Activated CD4-positive, alpha-beta memory T cell treated with anti-CD3 and anti-CD28 coated beads for 36 hours (primary cell): ENCODE results near the gene TCERG1L. TPM values are rescaled to one million over a fixed set of nuclear protein-coding genes. Genes with fewer than 3 reads are reported as not detected.

Source experiments
- CTCF ChIA-PET: fragments of 350-600 bp; sonication (Branson Sonifier 250); formaldehyde crosslinking; loops from one replicate; lab custom pipeline; 2021; ENCODE audit warnings: antibody characterized with exemption, inconsistent platforms; lab: Charles Lee
- POLR2A ChIA-PET: fragments of 350-600 bp; sonication (Branson Sonifier 250); formaldehyde crosslinking; loops from one replicate; lab custom pipeline; 2021; ENCODE audit warnings: antibody characterized with exemption; lab: Charles Lee
- DNase-seq: peaks from one replicate; pipeline ENCODE4 v3.0.0-alpha.2; 2020
- H3K27ac Mint-ChIP-seq: one replicate; pipeline ENCODE4 v1.8.0; 2021; ENCODE audit warnings: mixed read lengths
- H3K27me3 Mint-ChIP-seq: one replicate; pipeline ENCODE4 v1.8.0; 2021; ENCODE audit warnings: mixed read lengths
- H3K36me3 Mint-ChIP-seq: one replicate; pipeline ENCODE4 v1.8.0; 2021; ENCODE audit warnings: mixed read lengths
- H3K4me1 Mint-ChIP-seq: one replicate; pipeline ENCODE4 v1.8.0; 2021; ENCODE audit warnings: low read depth, mixed read lengths
- H3K4me3 Mint-ChIP-seq: one replicate; pipeline ENCODE4 v1.8.0; 2021; ENCODE audit warnings: mild to moderate bottlenecking, mixed read lengths
- H3K9me3 Mint-ChIP-seq: one replicate; pipeline ENCODE4 v1.8.0; 2021; ENCODE audit warnings: mixed read lengths
- intact Hi-C: fragments of 100-400 bp; cut with micrococcal nuclease; formaldehyde crosslinking; loops from one replicate; pipeline ENCODE4 v1.15.1; 2023
- total RNA-seq, 2 experiments: library from RNA; stranded (reverse); gene quantifications; one replicate each; pipeline ENCODE4 v1.2.3, GENCODE V29; 2021

Gene TCERG1L
- total RNA-seq, 2 experiments from 2014 or later: not detected

- H3K4me1 Mint-ChIP-seq: no peaks in the 10 kb centered on the region
- no peaks in the 10 kb centered on the region for H3K9me3 Mint-ChIP-seq
- H3K27me3 Mint-ChIP-seq: no peaks in the 10 kb centered on the region
- DNase-seq: no peak
- ChIA-PET POLR2A (no interaction called here), CTCF (no interaction called here)
- H3K4me3 Mint-ChIP-seq: no peak overlapping the region
- no peak overlapping the region for H3K27ac Mint-ChIP-seq
- H3K36me3 Mint-ChIP-seq: no peaks in the 10 kb centered on the region
- intact Hi-C loops: no loop called here
Measured at GRCh38 chr10:131274883-131275282, 36.6 kb downstream of the TCERG1L start.

GRCh38 chr10:131274133-131274880 lies 37.2 kb downstream of the TCERG1L start:
- ChIA-PET CTCF (no interaction called here), POLR2A (no interaction called here)
- no peak for DNase-seq
- H3K27me3 Mint-ChIP-seq: no peaks in the 10 kb centered on the region
- H3K36me3 Mint-ChIP-seq: no peaks in the 10 kb centered on the region
- intact Hi-C loops: no loop called here
- H3K4me1 Mint-ChIP-seq: no peaks in the 10 kb centered on the region
- no peak overlapping the region for H3K4me3 Mint-ChIP-seq
- H3K9me3 Mint-ChIP-seq: no peaks in the 10 kb centered on the region
- H3K27ac Mint-ChIP-seq: no peak overlapping the region

- Mint-ChIP-seq H3K4me1 (no peaks in the 10 kb centered on the region), H3K36me3 (no peaks in the 10 kb centered on the region), H3K27ac (no peak overlapping the region), H3K4me3 (no peak overlapping the region), H3K9me3 (no peaks in the 10 kb centered on the region), H3K27me3 (no peaks in the 10 kb centered on the region)
- intact Hi-C loops: no loop called here
- ChIA-PET CTCF (no interaction called here), POLR2A (no interaction called here)
- DNase-seq: no peak
Measured at GRCh38 chr10:131273476-131273875, 38.0 kb downstream of the TCERG1L start.

- H3K9me3 Mint-ChIP-seq: no peaks in the 10 kb centered on the region
- CTCF ChIA-PET: no interaction called here
- DNase-seq: no peak
- POLR2A ChIA-PET: no interaction called here
- H3K4me1 Mint-ChIP-seq: no peaks in the 10 kb centered on the region
- intact Hi-C loops: no loop called here
- H3K36me3 Mint-ChIP-seq: no peaks in the 10 kb centered on the region
- no peak overlapping the region for H3K27ac Mint-ChIP-seq
- no peaks in the 10 kb centered on the region for H3K27me3 Mint-ChIP-seq
- no peak overlapping the region for H3K4me3 Mint-ChIP-seq
Measured at GRCh38 chr10:131272897-131273451, 38.5 kb downstream of the TCERG1L start.

GRCh38 chr10:131271966-131272365 lies 39.6 kb downstream of the TCERG1L start:
- DNase-seq: no peak
- no peaks in the 10 kb centered on the region for H3K27me3 Mint-ChIP-seq
- POLR2A ChIA-PET: no interaction called here
- H3K4me3 Mint-ChIP-seq: no peak overlapping the region
- intact Hi-C loops: no loop called here
- no peaks in the 10 kb centered on the region for H3K4me1 Mint-ChIP-seq
- no peaks in the 10 kb centered on the region for H3K36me3 Mint-ChIP-seq
- CTCF ChIA-PET: no interaction called here
- no peaks in the 10 kb centered on the region for H3K9me3 Mint-ChIP-seq
- no peak overlapping the region for H3K27ac Mint-ChIP-seq

- Mint-ChIP-seq H3K4me1 (no peaks in the 10 kb centered on the region), H3K27me3 (no peaks in the 10 kb centered on the region), H3K36me3 (no peaks in the 10 kb centered on the region), H3K27ac (no peak overlapping the region), H3K4me3 (no peak overlapping the region), H3K9me3 (no peaks in the 10 kb centered on the region)
- DNase-seq: no peak
- ChIA-PET POLR2A (no interaction called here), CTCF (no interaction called here)
- intact Hi-C loops: no loop called here
Measured at GRCh38 chr10:131271195-131271880, 40.2 kb downstream of the TCERG1L start.

- Mint-ChIP-seq H3K36me3 (no peaks in the 10 kb centered on the region), H3K4me3 (no peak overlapping the region), H3K27ac (no peak overlapping the region), H3K27me3 (no peaks in the 10 kb centered on the region), H3K4me1 (no peaks in the 10 kb centered on the region), H3K9me3 (no peaks in the 10 kb centered on the region)
- POLR2A ChIA-PET: no interaction called here
- CTCF ChIA-PET: no interaction called here
- intact Hi-C loops: no loop called here
- no peak for DNase-seq
Measured at GRCh38 chr10:131270461-131271190, 40.9 kb downstream of the TCERG1L start.

GRCh38 chr10:131269776-131270460 lies 41.6 kb downstream of the TCERG1L start:
- POLR2A ChIA-PET: no interaction called here
- Mint-ChIP-seq H3K4me1 (no peaks in the 10 kb centered on the region), H3K27ac (no peak overlapping the region), H3K27me3 (no peaks in the 10 kb centered on the region), H3K4me3 (no peak overlapping the region), H3K36me3 (no peaks in the 10 kb centered on the region), H3K9me3 (no peaks in the 10 kb centered on the region)
- DNase-seq: no peak
- intact Hi-C loops: no loop called here
- CTCF ChIA-PET: no interaction called here

- no peak for DNase-seq
- no peaks in the 10 kb centered on the region for H3K9me3 Mint-ChIP-seq
- no peak overlapping the region for H3K27ac Mint-ChIP-seq
- intact Hi-C loops: no loop called here
- POLR2A ChIA-PET: no interaction called here
- no peaks in the 10 kb centered on the region for H3K27me3 Mint-ChIP-seq
- no peaks in the 10 kb centered on the region for H3K4me1 Mint-ChIP-seq
- H3K36me3 Mint-ChIP-seq: no peaks in the 10 kb centered on the region
- CTCF ChIA-PET: no interaction called here
- no peak overlapping the region for H3K4me3 Mint-ChIP-seq
Measured at GRCh38 chr10:131267814-131268095, 43.8 kb downstream of the TCERG1L start.

- CTCF ChIA-PET: no interaction called here
- no peaks in the 10 kb centered on the region for H3K36me3 Mint-ChIP-seq
- no peak overlapping the region for H3K4me3 Mint-ChIP-seq
- no peaks in the 10 kb centered on the region for H3K27me3 Mint-ChIP-seq
- no peaks in the 10 kb centered on the region for H3K9me3 Mint-ChIP-seq
- POLR2A ChIA-PET: no interaction called here
- H3K4me1 Mint-ChIP-seq: no peaks in the 10 kb centered on the region
- no peak for DNase-seq
- intact Hi-C loops: no loop called here
- no peak overlapping the region for H3K27ac Mint-ChIP-seq
Measured at GRCh38 chr10:131266936-131267813, 44.3 kb downstream of the TCERG1L start.

GRCh38 chr10:131264110-131264788 lies 47.3 kb downstream of the TCERG1L start:
- H3K9me3 Mint-ChIP-seq: no peaks in the 10 kb centered on the region
- intact Hi-C loops: no loop called here
- POLR2A ChIA-PET: no interaction called here
- CTCF ChIA-PET: no interaction called here
- no peaks in the 10 kb centered on the region for H3K4me1 Mint-ChIP-seq
- H3K36me3 Mint-ChIP-seq: no peaks in the 10 kb centered on the region
- no peak overlapping the region for H3K27ac Mint-ChIP-seq
- H3K27me3 Mint-ChIP-seq: no peaks in the 10 kb centered on the region
- no peak for DNase-seq
- no peak overlapping the region for H3K4me3 Mint-ChIP-seq
